Measurements from ENCODE around the gene SMURF2.

Gene SMURF2

DNA sequence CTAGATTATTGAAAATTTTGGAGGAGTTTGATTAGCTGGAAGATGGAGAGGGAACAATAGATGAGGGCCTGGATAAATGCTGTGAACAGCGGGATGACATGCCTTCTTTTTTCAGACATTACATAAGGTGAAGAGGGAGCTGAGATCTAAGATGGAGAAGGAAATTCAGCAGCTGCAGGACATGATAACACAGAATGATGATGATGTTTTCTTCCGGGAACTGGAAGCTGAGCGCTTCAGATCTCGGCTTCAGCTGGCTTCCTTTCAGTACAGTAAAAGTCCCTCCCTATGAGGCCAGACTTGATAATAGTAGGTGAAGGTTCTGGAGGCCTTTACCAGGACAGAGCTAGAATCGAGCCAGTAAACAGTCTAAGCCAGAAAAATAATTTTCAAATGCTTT is 124.6 kb downstream of the SMURF2 start:
- peak; percentile 41 for DNase-seq (ENCODE audit: low spot score)

DNA sequence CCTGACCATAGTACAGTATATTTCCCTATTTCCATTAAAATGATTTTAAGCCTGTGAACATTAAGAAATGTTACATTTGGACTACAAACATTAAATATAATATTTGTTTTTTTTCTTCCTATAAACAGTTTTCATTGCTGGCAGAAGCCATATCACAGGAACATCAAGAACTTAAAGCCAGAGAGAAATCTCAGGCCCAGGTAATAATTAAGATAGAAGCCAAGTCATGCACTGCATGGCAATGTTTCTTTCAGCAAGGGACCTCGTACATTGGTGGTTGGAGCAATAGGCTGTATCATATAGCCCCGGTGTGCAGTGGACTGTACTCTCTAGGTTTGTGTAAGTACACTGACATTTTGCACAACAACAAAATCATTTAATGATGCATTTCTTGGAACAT is 125.2 kb downstream of the SMURF2 start:
- DNase-seq (ENCODE audit: low spot score) = no peak

DNA sequence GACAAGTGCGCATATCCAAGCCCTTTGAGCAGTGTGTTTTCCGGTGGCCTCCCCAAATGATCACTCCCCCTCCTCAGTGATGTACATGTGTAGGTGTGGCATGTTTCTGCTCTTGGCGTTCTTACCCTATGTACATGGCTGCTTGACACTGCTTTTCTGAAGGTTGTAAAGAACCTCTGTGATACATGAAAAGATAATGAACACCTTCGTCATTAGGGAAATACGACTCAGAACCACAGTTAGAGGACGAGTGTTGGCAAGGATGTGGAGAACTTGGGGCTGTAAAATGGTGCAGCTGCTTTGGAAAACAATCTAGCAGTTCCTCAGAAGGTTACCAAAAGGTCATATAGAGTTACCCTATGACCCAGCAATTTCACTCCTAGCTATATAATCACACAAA is 126.8 kb downstream of the SMURF2 start:
- DNase-seq (ENCODE audit: low spot score) = no peak

DNA sequence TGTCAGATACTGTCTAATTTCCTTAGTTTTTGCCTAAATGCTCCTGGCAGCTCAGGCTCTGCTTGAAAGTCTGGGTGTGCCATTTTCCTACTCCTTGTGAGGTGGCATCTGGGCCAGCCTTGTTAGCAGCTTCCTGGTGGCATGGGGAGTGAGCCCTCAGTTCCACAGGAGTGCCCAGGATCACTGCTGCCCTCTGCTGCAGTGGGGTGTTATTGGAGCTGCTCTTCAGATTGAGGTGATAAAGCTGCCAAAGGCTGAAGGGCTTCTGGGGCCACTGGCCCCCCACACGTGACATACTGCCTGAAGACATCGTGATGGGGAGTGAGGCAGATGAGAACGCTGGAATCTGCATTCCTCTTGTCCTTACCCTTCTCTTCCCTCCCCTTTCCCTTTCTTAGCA is 127.9 kb downstream of the SMURF2 start:
- DNase-seq (ENCODE audit: low spot score) = peak; percentile 47

DNA sequence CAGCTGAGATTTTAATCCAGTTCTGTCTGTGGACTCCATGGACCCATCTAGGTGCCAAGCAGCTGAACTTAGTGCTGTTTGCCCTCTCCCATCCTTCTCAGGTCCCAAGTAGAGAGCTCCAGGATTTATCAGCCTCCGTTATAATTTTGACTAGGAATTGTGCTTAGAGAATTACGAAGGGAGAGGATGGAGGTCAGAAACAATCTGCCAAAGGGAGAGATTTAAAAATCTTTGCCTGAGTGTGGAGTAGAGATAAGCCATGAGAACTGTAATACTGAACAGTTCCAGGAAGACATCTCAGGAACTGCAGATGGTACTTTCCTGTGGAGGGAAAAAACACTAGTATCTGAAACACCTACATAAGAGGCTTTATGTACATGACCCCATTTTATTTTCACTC is 128.3 kb downstream of the SMURF2 start:
- DNase-seq (ENCODE audit: low spot score) = no peak

DNA sequence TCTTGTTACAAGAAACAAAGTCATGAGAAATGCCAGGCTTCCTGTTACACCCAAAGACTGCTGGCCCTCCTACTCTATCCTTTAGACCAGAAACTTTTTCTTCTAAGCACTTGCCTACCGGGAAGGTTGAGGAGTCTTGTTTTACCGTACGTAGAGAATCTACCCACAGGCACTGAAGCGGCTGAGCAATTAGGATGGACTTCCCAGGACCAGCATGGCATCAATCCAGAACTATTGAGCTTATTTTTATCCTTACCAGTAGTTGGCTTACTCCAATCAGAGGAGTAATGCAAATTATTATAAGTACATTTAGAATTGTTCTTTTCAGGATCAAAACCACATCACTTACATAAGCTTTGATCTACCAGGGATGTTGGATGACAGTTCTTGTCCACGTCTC is 129.7 kb downstream of the SMURF2 start:
- DNase-seq (ENCODE audit: low spot score) = no peak

DNA sequence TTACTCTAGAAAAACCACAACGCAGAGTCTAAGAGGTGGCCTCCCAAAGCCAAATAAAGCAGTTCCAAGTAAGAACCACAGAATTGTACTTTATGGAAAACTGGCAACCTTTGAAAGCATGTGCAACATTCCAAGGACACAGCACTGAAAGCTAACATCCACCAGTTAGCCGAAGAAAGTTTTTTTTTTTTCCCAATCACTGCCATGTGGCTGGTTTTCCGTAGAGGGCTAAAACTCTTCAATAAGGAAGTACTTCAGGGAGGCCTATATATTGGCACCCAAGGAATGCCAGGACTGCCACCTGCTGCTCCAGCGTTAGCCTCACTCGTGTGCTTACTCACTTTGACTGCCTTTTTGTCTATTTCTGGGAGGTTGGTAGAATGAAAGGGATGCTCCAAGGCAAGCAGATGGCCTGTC is 130.1 kb downstream of the SMURF2 start:
- no peak for DNase-seq (ENCODE audit: low spot score)

DNA sequence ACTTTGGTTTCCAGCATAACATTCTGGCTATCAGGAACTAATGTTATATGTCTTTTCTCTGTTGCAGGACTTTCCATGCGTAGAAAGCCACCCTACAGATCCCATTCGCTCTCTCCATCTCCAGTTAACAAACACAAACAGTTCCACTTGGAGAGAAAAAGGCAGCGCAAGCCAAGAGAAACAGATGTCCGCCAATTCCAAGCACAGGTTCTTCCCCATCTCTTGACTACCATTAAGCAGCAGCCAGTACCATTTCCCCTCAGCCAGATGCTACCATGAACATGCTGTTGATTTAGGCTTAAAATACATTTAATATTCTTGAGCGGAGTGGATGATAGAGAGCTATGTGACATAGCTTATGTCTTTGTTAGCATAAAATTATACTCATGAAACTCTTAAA is 132.9 kb downstream of the SMURF2 start:
- no peak for DNase-seq (ENCODE audit: low spot score)

DNA sequence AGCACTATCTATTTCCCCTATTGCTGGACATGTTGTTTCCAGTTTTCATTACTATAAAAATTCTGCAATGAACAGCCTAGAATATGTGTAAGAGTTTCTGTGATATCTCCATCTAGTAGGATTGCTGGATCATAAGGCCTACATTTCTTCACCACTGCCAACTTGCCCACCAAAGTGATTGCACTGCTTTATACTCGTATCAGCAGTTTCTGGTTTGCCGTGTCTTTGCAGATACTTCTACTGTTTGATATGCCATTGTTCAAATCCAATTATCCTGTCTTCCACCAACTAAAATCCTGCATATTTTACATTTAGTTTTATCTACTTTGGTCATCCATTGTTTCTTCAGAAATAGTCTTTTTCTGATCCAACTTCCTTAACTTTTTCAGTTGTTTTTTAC is 134.2 kb downstream of the SMURF2 start:
- no peak for DNase-seq (ENCODE audit: low spot score)

DNA sequence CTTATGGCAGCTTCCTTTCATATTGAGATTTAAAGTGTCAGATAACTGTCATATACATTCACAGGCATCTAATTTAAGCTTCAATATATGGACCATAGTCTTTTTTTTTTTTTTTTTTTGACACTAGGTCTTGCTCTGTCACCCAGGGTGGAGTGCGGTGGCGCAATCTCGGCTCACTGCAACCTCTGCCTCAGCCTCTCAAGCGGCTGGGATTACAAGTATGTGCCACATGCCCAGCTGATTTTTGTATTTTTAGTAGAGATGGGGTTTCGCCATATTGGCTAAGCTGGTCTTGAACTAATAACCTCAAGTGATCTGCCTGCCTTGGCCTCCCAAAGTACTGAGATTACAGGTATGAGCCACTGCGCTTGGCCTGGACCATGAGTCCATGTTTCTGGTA is 141.7 kb downstream of the SMURF2 start:
- DNase-seq (ENCODE audit: low spot score) = no peak

DNA sequence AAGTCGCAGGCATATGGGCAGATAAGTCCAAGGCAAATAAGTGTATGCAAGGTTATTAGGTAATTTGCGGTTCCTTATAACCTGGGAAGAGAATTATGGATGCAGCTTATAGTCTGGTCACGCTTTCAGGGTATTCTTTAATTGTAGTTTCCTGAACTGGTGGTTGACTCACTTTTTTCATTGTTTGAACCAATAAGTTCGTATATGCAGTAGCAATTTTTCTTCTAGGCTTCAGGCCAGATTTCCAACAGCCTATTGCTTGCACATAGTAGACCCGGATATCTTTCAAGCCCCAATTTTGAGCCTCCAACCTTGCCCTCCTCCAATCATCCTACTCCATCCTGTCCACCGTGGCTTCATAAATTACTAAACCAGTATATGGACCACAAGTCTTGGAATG is 142.5 kb downstream of the SMURF2 start:
- no peak for DNase-seq (ENCODE audit: low spot score)

DNA sequence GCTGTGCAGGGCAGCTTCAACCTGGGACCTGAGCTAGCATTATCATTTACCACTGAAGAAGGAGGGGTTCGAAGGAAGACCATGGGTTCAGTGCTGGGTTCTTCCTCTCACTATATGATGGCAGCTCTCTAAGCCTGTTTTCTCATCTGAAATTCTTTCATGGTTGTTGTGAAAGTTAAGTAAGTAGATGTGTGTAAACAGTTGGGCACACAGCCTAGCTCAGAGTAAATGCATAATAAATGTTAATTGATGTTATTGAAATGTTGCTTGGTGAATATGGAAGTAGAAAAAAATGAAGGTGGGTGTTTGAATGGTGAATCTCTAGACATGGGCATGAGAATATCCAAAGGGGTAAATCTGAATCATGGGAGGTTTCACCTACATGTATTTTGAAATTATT is 146.3 kb downstream of the SMURF2 start:
- DNase-seq (ENCODE audit: low spot score) = no peak

DNA sequence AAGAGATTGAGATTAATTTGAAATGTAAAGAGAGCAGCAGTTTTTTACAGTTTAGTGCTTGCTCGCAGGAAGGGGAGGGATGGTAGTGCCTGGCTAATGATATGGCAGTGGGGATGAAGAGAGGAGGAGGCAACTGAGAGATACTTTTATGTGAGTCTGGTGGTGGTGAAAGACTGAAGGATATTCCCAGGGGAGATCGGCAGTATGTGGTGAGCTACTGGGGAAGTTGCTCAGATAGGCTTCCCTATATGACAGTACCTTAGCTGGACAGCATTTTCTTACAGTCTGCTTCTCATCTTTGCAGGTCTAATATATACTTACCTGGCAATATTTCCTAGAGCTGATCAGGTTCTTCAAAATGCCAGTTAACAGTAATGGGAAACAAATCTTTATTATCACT is 146.7 kb downstream of the SMURF2 start:
- no peak for DNase-seq (ENCODE audit: low spot score)

DNA sequence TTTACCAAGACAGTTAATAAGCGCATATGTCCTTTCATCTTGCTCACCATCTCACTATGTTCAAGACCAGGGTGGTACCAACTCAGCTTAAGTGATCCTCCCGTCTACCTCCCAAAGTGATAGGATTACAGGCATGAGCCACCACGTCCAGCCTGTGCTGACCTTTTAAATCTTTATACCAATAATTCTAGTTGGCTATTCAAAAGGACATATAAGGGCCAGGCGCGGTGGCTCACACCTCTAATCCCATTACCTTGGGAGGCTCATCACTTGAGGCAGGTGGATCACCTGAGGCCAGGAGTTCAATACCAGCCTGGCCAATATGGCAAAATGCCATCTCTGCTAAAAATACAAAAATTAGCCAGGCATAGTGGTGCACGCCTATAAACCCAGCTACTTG is 152.9 kb downstream of the SMURF2 start:
- no peak for DNase-seq (ENCODE audit: low spot score)

DNA sequence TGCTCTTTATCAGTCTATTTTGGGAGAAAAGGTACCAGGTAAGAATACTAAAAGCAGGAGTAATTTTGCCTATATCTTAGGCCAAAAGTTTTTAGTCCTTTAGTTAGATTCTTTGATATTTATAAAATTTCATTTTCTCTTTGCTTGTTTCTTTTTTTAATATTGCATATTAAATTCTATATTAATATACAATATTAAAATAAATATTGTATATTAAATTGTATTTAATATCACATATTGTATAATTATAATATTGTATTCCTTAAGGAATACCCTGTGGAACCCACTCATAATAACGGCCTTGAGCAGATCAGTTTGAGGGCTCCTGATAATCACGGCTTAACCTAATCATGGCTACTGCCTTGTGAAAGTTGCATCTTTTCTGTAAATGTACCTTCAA is 153.4 kb downstream of the SMURF2 start:
- no peak for DNase-seq (ENCODE audit: low spot score)

DNA sequence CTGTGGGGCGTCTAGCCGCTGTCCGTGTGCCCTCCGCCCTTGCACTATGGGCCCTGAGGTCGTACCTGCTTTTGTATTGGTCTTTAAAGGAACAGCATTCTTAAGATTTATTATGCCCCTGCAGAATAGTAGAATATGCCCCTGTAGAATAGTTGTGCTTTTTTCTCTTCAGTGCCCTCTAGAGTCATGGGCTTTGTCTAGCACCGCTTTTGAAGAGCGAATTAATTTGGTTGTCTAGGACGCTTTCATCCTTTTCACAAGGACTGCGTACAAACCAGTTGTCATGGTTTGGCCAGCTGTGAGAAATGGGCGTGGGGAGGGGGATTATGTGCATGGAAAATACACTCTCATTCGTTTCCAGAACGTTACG is 154.7 kb downstream of the SMURF2 start:
- peak; percentile 75 for DNase-seq (ENCODE audit: low spot score)

DNA sequence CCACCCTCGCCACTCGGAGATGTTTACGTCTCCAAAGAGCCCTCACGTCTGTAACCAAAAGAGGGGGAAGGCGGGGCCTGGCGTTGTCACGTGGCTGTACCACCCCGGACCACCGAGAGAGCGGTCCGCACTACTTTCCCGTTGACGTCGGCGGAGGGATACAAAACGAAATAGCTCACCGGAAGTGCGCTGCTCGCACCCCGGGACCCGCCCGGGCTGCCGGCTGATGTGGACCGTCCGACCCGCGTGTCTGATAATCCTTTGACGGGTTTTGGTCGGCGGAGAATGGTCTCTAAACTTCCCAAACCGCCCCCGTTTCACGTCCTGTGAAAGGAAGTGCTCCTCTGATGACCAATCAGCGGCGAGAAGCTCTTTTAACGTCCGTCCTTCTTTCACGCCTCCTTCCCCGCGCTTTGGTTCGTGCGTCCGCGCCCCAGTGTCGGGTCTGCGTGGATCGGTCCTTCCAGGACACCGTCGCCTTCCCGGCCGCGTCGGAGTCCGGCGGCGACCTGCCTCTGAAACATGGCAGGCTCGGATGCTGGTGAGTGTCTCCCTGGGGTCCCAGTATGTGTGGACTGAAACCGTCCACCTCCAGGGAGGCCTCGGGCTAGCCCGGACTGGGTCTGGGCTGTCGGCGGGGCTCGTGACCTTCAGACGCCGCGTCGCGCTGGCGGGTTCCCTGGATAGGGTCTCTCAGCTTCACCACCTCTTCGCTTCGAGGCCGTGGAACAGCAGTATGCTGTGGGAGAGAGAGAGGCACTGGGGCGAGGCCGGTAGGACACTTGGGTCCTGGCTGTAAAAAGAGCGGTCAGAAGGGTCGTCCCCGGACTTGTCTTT is 155.3 kb downstream of the SMURF2 start, which contains the start of gene CEP95:
Gene CEP95, plus strand, starts transcription at position 402 of the 837 bp plus-strand sequence. Its CDS starts 121 bp downstream, at position 523.
- peak; percentile 96 for DNase-seq (ENCODE audit: low spot score)

DNA sequence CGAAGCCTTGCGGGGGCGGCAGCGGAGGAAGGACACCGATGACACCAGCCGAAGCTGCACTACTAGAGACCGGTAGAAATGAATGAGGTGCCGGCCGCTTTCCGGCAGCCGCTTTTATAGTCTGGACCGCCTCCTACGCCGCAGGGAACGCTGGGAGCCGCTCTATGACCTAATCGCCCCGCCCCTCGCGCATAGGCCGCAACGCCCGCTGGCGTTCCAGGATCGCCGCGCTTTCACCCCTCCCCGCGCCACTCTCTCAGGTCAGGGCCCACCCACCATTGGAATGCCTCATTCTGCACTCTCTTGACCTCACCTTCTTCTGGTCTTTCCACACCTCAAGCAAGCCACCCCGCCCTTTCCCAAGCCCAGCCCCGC is 155.9 kb downstream of the SMURF2 start, which contains the start of gene DDX5:
Gene DDX5, minus strand, starts transcription at position 89 of the 375 bp plus-strand sequence. CDS start 170 bp downstream, outside the sequence.
- peak; percentile 97 for DNase-seq (ENCODE audit: low spot score)

DNA sequence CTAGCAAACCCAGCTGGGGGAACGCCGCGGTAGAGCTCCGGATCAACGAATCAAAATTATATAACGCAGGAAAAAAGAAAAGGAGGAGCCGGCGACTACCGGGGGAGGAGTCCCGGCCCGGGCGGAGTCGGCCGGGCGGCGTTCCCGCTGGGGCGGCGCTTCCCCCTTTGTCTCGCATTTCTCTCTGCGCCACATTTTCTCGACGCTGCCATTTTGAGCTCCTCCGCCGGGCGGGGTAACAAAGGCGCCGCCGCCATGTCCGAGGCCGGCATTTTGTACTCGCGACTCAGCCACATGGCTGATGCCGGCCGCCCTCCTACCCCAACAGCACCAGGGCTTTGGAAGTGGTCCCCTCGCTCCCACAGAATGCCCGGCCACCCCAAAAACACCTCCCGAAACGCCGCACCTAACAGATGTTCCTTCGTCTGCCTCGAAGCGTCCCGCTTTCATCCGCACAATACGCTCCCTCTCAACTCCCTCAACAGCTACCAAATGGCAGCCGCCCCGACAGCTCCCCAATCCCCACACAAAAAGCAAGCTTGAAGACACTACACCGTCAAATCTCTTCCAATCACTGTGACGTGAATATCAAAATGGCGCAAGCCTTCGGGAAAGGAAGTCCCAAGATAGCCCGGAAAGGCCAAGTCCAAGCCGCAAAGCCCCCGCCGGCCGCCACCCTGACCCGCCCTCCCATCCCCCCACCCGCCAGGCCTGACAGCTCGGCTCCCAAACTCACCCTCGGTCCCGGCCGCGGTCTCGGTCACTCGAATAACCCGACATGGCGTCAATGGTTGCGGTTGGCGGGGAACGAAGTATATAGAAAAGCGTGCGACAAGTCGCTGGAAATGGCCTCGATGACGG is 156.5 kb downstream of the SMURF2 start:
- DNase-seq (ENCODE audit: low spot score) = peak; percentile 89

DNA sequence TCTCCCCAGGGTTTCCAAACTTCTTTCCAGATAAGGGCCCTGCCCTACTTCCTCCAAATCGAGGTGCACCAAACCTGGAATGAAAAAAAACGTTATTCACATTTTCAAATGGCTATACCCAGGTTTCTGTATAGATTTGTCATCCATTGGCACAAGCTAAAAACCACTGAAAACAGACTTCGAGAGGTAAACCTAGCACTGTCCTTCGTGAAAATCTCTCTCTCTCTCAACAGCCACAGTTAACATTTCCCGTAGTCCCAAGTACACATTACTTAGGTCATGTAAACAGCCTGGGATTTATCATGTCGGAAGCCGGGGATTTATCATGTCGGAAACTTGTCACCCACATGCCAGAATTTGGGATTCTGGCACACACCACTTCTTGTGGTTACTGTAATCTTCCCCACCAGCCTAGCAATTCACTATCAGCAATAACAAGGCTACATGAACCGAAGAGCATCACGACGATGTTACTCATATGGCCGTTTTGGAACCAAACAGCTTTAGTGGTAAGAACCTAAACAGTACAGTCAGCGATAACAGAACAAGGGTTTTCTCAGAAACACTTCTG is 157.3 kb downstream of the SMURF2 start:
- DNase-seq (ENCODE audit: low spot score) = peak; percentile 81

DNA sequence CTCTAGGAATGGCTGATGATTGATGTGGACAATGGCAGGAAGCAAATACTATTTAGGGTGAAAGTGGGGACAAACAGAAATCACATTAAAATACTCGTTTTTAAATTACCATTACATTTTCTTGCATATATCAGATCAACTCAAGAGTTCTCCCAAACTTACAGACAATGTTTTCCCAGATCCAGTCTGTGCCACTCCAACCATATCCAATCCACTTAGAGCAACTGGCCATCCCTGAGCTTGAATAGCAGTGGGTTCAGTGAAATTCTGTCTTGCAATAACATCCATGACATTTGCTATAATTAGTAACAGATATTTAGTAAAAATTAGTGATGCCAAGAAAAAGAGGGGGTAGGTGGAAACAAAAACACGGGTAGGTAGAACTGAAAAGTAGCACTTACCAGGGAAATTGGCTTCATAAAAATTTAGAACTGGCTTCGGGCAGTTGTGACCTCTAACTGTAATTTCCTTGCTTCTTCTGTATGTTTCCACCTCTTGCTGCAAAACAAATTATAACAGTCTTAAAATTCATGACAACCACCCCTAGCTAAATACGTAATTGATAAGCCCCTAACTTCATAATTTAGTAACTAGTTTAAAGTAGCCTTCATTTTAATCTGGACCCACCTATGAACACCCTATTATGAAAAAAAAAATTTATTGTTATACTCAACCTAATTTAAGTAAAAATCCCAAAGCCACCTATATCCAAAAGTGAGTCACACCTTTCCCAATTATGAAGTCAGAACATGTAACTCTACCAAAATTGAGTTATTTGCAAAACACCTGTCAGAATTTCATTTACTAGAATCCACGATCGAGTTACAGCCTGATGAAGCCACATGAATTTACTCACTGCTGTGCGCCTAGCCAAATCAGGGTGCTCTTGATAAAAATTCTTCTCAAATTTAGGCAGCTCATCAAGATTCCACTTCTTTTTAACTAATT is 158.0 kb downstream of the SMURF2 start:
- DNase-seq (ENCODE audit: low spot score) = peak; percentile 22

DNA sequence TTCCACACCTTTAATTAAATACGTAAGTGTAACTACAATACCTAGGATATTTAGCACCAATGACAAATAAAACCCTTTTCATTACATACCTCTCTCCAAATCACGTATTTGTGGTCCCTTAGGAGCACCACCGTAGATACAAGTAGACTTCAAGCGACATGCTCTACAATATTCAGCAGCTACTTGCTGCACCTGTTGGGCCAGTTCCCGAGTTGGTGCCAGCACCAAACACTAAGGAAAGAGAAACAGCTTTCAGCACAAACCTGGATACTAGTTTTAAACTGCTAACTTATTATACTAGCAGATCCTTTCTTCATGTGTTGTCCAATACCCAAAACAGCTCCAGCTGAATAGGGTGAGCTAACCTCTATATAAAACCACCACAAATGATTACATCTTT is 158.8 kb downstream of the SMURF2 start:
- DNase-seq (ENCODE audit: low spot score) = no peak
